GM18867 (cell line): ENCODE measurements around the gene TMEM181.
"Not testable (repeated sequence)": the region's sequence is repeated elsewhere in the genome, so short reads cannot be mapped to it uniquely, and the experiment has no call there.

ENCODE experiments used
- ATAC-seq: cut with Tn5 transposase; IDR thresholded peaks from one replicate; pipeline ENCODE4 v1.9.1; 2021; ENCODE audit warnings: mild to moderate bottlenecking, moderate library complexity; ENCODE audit not compliant: unreplicated experiment

The TMEM181 gene

DNA sequence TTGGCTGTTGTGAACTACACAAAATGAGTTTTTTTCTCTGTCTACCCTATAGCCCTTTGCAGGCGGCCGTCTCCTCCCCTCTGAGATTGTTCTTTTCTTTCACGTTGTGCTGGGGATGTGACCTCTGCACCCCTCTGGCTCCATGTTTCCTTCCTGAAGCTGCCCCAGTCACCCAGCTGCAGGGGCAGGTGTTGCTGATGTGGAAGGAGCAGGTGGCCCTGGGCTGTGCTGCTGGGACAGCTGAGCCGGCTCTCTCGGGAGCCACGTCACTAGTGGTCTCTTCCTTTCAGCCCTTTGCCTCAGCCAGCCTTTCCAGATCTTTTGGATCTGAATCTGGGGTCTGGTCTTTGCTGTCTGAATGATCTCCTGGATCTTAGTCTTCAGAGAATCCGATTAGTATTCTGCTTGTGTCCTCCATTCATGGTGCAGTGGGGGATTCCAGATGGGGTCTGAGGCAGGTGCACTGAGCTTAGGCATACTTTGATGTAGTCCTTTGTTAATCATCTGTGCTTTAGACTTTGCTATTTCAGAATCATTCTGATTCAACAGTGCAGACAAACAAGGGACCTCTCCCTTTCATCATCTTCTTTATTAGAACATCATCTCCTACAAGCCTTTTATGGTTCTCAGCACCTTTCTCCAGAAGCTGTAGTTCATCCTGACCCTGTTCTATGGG is 31.4 kb downstream of the TMEM181 start:
- no peak for ATAC-seq

DNA sequence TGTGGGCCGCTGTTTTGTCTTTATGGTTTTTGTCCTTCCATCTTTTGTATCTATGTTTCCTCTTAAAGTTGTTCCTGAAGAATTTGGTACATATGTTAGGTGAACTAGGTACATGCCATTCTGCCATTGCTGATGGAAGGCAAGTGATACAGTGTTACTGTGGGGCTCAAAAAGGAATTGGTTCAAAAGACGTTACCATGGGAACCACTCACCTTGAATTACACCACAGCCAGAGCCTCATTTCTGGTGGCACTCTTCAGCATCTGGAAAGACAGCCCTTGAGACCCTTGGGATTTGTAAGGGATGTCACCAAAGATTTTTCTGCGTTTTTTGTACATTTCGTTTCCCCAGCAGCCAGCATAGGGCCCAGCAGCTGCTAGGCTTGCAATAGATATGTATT is 31.9 kb downstream of the TMEM181 start:
- ATAC-seq: no peak

DNA sequence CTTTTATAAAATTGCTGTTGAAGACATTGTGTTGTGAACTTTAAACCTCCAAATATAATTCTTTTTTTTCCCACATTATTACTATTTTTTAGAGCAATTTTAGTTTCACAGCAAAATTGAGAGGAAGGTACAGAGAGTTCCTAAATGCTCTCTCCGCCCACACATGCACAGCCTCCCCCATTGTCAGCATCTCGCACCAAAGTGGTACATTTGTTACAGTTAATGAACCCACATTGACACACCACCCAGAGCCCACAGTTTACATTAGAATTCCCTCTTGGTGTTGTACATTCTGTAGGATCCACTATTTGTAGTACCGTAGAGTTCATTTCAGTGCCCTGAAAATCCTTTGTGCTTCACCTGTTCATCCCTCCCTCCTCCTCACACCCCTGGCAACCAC is 33.8 kb downstream of the TMEM181 start:
- no peak for ATAC-seq

DNA sequence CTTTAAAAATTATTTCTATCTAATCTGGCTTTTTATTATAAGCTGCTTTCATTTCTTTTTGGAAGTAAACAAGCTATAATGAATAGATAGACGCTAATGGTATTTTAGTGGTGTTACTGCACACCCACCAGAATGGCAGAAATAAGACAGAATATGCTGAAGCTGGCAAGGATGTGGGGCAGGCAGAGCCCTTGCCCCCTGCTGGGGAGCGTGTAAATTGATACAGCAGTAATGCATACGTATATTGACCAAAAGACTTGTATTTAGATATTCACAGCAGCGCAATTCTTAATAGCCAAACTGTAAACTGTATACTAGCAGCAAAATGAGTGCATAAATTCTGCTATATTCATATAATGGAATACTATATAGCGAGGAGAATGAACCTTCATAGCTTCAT is 35.3 kb downstream of the TMEM181 start:
- ATAC-seq: no peak

DNA sequence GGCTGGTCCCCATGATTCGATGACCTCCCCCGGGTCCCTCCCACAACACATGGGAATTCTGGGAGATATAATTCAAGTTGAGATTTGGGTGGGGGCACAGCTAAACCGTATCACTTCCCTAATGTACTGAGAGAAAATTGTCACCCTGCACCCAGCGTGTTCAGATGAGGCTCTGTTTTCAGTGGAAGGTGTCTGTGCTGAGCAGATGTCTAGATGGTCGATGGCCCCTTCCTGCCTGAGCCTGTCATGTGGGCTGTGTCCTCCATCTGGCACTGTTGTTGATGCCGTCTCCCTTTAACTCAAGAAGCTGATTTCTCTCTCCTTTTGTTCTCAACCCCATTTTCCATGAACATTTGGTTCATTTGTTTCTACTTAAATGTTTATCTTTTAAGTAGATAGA is 37.0 kb downstream of the TMEM181 start:
- ATAC-seq: no peak

DNA sequence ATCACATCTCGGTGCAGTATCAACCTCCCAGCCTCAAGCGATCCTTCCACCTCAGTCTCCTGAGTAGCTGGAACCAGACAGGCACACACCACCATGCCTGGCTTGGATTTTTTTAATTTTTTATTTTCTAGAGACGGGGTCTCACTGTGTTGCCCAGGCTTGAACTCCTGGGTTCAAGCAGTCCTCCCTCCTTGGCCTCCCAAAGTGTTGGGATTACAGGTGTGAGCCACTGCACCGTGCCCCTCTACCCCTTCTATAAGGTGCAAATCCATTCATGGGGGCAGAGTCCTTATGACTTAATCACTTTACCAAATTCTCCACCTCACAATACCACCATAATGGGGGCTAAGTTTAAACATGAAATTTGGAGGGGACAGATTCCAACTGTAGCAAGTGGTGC is 37.7 kb downstream of the TMEM181 start:
- ATAC-seq: no peak

DNA sequence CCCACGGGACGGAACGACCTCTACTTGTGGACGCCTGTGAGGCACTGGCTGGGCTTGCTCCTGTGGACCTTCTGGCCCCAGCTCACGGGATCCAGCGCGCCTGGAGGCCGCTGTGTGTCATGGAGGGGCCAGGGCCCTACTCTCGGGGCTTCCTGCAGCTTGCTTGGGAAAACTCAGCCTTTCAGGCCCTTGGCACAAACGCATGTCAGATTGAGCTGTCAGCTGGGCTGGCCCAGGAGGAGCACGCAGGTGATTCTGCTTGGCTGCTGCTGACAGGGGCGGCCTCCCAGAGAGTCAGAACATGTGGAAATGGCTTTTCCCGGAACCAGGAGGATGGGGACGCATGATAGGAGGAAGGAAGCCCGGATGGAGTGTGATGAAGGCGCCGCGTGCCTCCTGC is 39.7 kb downstream of the TMEM181 start:
- no peak for ATAC-seq

DNA sequence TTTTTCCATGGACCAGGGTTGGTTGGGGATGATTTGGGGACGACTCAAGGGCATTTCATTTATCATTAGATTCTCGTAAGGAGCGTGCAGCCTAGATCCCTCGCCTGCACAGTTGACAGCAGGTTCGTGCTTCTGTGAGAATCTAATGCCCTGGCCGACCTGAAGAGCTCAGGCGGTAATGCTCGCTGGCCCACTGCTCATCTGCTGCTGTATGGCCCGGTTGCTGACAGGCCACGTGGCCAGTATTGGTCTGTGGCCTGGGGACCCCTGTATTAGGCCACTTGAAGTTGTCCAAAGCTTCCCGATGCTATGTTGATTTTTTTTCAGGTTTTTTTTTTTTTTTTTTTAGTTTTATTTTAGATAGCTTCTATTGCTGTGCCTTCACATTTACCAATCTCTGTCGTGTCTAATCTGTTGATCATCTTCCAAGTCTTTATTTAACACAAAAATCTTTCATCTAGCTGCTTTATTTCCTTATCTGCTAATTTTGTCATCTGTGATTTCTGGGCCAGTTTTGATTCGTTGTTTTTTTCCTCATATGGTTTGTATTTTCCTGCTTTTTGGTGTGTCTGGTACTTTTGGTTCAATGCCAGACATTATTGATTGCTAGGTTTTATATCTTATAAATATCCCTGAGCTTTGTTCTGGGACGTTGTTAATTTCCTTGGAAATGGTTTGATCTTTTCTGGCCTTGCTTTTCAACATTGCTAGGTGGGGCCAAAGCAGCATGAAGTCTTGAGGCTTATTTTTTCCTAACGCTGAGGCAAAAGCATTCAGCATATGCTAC is 43.6 kb downstream of the TMEM181 start:
- ATAC-seq: no peak

DNA sequence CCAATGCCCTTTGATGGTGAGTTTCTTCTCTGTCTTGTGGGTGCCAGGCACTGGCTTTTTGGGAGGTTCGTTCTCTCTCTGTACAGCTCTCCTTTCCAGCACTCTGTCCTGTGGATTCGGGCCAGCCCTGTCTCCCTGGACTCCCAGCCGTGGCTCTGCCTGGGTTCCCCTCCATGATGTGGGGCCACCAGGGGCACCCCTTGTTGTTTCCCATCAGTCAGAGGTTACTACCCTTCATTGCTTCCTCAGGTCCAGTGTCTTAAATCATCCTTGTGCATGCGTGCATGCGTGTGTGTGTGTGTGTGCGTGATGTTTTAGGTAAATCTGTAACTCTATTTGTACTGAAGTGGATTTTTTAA is 44.1 kb downstream of the TMEM181 start:
- no peak for ATAC-seq

DNA sequence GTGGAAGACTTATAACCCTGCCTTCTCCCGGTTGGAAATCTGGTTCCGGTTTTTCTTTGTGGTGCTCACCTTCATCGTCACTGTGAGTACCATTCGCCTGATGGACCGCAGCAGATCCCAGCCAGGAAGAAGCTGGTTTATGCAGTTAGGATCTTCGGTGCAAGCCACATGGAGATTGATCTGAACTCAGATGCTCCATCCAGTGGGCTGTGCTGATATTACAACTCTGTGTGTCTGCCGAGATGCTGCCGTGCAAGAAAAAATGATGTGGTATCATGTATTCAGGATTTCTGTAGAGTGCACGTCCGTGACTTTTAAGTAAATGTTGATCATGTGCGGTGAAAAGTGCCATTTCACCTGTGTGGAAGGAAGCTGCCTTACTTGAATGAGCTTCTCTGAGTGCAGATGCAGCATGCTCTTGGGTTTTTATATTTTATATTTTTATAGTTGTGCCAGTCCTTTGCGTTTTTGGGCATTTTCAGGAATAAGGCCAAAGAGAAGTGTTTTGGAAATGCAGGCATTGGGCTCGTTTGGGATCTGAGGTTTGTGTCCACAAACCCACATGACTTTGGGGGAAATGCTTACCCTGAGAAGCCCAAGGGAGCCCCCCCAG is 45.5 kb downstream of the TMEM181 start:
- ATAC-seq: no peak

DNA sequence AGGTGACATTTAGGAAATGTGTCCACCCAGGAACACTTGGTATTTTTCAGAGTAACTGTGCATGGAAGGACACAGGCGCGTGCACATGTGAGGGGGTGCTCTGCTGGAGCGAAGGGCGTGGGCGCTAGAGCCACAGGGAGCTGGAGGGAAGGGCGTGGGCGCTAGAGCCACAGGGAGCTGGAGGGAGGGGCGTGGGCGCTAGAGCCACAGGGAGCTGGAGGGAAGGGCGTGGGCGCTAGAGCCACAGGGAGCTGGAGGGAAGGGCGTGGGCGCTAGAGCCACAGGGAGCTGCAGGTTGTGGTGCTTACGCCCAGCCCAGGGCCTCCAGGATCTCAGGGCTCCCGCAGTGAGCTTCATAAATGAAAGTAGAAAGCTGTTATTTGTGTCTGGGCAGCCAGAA is 46.1 kb downstream of the TMEM181 start:
- ATAC-seq: not testable (repeated sequence)

DNA sequence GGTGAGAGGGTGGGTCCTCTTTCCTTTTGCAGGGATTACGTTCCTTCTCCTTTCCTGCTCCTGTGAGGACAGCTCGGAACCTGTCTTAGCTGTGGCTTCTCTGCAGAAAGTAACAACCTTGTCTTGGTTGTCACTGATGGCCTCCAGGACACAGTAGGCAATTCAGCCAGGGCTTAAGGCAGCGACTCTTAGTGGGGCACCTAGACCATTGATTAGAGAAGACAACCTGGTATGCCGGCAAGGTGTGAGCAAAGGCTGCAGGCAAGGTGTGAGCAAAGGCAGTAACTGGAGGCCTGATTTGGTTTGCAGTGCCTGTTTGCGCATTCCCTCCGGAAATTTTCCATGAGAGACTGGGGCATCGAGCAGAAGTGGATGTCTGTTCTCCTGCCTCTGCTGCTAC is 47.0 kb downstream of the TMEM181 start:
- no peak for ATAC-seq

DNA sequence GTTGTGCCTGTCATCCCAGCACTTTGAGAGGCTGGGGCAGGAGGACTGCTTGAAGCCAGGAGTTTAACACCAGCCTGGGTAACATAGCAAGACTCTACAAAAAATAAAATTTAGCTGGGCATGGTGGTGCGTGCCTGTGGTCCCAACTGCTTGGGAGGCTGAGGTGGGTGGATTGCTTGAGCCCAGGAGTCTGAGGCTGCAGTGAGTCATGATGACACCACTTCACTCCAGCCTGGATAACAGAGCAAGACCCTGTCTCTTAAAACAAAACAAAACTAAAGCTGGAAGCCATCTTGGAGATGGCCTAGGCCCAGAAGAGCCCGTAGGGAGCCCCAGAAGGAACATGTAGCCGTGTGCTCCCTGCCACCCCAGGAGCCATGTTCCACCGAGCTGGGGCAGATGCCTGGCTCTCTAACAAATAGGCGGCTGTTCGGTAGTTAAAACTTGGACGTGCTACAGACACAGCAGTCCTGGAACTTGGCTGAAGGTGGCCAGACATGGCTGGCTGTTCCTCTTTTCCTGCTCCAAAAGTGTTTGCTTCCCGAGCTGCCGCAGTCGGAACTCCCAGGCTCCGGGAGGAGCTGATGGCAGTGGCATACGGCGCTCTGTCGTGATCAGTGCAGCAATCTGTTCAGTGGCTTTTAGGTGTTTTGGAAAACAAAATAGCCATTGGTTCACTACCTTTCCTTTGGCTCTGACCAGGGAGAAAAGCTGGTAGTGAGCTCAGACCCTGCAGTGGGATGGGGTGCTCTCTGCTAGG is 47.7 kb downstream of the TMEM181 start:
- ATAC-seq: no peak

DNA sequence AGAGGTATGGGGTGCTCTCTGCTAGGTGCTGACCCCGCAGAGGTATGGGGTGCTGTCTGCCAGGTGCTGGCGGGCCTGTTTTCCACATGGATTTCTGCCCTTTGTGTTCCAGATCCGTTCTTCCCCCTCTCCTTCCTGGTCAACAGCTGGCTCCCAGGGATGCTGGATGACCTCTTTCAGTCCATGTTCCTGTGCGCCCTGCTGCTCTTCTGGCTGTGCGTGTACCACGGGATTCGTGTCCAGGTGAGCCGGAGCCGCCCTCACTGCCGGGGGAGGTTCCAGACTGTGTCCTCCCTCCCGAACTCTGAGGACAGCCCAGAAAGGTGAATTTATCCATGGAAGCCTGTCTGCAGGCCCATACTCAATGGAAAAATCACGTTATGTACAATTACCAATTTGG is 48.3 kb downstream of the TMEM181 start:
- no peak for ATAC-seq

DNA sequence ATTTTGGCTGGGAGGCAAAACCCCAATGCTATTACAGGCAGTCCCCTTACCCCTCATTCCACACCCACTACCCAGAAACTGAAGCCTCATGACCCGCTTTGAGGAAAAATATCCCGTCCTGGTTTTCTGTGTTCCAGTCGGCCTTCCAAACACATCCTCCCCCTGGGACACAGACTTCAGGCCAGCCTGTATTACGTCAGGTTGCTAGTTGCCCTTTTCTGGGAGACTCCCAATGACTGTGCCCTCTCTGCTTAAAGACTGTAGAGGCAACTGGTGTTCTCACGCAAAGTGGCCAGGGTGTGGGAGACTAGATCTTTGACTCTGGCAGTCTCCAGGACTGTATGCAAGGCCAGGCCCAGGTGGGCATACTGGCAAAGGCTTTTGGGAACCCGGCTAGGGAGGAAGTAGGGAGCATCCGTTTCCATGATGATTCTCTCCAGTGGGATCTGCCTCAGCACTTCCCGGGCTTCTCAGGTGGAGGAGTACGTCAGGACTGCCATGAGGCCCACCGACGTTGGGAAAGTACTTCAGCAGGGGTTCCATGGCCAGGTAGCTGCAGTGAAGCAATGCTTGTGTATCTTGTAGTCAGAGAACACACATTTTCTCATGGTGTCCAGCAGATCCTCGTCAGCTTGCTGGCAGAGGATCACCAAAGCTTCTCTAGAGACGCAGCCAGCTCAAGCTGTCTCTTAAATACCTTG is 49.7 kb downstream of the TMEM181 start:
- no peak for ATAC-seq

DNA sequence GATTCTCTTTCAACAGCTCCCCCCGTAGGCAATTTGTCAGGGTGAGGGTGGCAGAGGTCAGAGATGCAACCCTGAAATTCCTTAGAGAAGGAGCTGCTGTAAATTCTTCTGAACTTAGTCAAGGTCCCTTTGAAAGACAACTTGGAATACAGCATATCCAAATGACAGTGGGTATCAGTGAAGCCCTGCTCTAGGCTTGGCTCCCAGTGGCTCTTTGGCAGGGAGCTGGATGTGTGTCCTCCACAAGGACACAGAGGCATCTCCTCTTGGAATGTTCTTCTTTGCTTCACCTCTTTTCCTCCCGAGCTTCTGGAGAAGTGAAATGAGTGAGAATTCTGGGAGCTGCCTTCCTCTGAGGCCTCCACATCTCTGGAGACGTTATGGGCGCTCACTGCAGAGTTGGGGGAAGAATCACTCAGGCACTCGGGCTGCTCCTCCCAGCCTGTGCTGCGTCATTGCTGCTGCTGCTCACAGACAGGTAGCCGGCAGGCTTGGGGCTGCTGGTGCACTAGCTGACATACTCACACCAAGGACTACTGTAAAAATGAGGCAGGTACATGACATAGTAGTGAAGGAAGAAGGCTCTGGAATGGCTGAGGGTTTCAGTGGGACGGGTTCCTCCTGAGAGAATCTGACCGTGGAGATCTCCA is 50.6 kb downstream of the TMEM181 start:
- no peak for ATAC-seq

DNA sequence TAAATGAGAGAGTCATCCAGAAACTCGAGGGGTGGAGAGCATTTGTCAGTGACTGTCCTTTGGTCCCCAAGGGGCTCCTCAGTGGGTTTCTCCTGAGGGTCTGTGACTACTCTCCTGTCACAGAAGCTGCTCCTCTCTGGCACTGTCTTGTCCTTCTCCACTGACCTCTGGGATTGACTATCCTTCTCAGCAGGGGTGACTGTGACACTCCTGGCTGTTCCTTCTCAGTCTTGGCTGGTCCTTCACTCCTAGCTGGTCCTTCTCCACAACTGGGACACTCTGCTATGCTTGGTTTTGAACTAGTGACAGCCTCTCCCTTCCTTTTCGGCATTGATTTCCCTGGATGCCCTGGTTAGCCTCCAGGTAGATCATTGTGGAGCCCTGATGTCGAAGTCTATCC is 51.1 kb downstream of the TMEM181 start:
- no peak for ATAC-seq

DNA sequence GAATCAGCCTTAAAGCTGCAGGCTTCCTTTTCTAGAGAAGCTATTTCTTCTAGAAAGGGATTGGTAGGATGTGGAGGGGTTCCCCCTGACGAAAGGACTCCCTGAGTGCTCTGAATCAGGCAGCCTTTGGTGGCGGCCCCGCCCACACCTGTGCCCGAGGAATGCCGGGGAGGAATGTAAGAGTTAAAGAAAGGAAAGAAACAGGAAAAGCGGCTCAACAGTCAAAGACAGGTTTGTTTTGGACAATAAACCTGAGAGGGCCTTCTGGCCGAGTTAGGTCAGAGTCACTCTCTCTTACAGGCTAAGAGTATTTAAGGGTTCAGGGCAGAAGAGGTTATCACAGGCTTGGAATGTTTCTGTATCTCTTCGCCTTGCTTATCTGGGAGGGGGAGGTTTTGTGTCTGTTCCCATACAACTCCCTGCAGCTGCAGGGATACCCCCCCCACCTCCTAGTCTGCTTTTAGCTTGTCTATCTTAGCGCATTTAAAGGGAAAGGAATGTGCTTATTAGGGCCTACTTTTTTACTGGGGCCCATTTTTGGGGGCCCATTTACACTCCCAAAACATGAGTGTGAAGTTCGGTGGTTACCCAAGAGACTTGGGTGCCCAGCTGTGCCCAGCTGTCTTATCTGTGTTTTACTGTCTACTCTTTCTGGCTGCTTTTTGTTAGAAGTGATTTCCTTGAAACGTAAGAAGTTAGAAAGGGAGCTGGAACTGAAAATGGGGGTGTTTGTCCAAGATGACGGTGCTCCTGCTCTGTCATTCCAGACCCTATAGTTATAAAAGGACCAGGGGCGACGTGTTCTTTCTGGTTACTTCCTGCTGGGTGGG is 51.9 kb downstream of the TMEM181 start:
- no peak for ATAC-seq

DNA sequence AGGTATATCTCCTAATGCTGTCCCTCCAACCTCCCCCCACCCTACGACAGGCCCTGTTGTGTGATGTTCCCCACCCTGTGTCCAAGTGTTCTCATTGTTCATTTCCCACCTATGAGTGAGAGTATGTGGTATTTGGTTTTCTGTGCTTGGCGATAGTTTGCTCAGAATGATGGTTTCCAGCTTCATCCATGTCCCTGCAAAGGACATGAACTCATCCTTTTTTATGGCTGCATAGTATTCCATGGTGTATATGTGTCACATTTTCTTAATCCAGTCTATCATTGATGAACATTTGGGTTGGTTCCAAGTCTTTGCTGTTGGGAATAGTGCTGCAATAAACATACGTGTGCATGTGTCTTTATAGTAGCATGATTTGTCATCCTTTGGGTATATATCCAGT is 54.7 kb downstream of the TMEM181 start:
- not testable (repeated sequence) for ATAC-seq

DNA sequence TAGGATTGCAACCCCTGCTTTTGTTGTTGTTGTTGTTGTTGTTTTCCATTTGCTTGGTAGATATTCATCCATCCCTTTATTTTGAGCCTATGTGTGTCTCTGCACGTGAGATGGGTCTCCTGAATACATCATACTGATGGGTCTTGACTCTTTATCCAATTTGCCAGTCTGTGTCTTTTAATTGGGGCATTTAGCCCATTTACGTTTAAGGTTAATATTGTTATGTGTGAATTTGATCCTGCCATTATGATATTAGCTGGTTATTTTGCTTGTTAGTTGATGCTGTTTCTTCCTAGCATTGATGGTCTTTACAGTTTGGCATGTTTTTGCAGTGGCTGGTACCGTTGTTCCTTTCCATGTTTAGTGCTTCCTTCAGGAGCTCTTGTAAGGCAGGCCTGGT is 58.4 kb downstream of the TMEM181 start:
- ATAC-seq: not testable (repeated sequence)
